ENCODE results near the gene UMODL1. TPM values are rescaled to one million over a fixed set of nuclear protein-coding genes. Genes with fewer than 3 reads are reported as not detected.

UMODL1 gene
- total and polyA plus RNA-seq, 2 experiments from 2014 or later = 0.15 to 0.47 TPM

GRCh38 chr21:42093186-42093585 lies 22.1 kb downstream of the UMODL1 start:
- H3K27ac ChIP-seq = no peak overlapping the region

GRCh38 chr21:42093991-42094421 lies 22.9 kb downstream of the UMODL1 start:
- Histone ChIP-seq H3K79me2 (no peaks in the 10 kb centered on the region), H3K4me1 (ENCODE audit: insufficient read depth) (peaks cover 20% of the 10 kb centered on the region), H4K20me1 (ENCODE audit: insufficient read depth, poor library complexity, severe bottlenecking) (no peaks in the 10 kb centered on the region), H3K27me3 (no peaks in the 10 kb centered on the region), H3K9me2 (replicated peaks; ENCODE audit: insufficient read depth) (no peaks in the 10 kb centered on the region), H3K36me3 (replicated peaks; ENCODE audit: insufficient read depth, low read depth) (no peaks in the 10 kb centered on the region), H3K27ac (peak overlapping the region; percentile 66), H3K4me3 (no peak overlapping the region), H2AFZ (no peak overlapping the region), H3K4me2 (no peak overlapping the region), H3K9me3 (ENCODE audit: low read depth) (no peaks in the 10 kb centered on the region)
- TF ChIP-seq EZH2 (IDR thresholded peaks at IDR 0.05; ENCODE audit: borderline replicate concordance) (no peak), CTCF (IDR thresholded peaks at IDR 0.05; ENCODE audit: poor library complexity) (no peak), EZH2phosphoT487 (IDR thresholded peaks at IDR 0.05; ENCODE audit: low read depth, severe bottlenecking, unreplicated experiment) (no peak)
- WGBS (ENCODE audit: low lambda C conversion rate, missing lambda C conversion rate) = 92% methylated on average over 15 of the region's 15 CpGs
- DNase-seq (ENCODE audit: low spot score) = peak; percentile 55

More at GRCh38 chr21:42093186-42093585, 22.1 kb downstream of the UMODL1 start:
- TF ChIP-seq EZH2phosphoT487 (IDR thresholded peaks at IDR 0.05; ENCODE audit: low read depth, severe bottlenecking, unreplicated experiment) (no peak), CTCF (IDR thresholded peaks at IDR 0.05; ENCODE audit: poor library complexity) (no peak), EZH2 (IDR thresholded peaks at IDR 0.05; ENCODE audit: borderline replicate concordance) (no peak)
- Histone ChIP-seq H4K20me1 (ENCODE audit: insufficient read depth, poor library complexity, severe bottlenecking) (no peaks in the 10 kb centered on the region), H3K9me3 (ENCODE audit: low read depth) (no peaks in the 10 kb centered on the region), H3K4me3 (no peak overlapping the region), H2AFZ (no peak overlapping the region), H3K27me3 (no peaks in the 10 kb centered on the region), H3K4me2 (no peak overlapping the region), H3K4me1 (ENCODE audit: insufficient read depth) (peaks cover 15% of the 10 kb centered on the region), H3K36me3 (replicated peaks; ENCODE audit: insufficient read depth, low read depth) (no peaks in the 10 kb centered on the region), H3K9me2 (replicated peaks; ENCODE audit: insufficient read depth) (no peaks in the 10 kb centered on the region), H3K79me2 (no peaks in the 10 kb centered on the region)
- no peak for DNase-seq (ENCODE audit: low spot score)
- 96% methylated on average over 9 of the region's 9 CpGs for WGBS (ENCODE audit: low lambda C conversion rate, missing lambda C conversion rate)

GRCh38 chr21:42094811-42095210 lies 23.7 kb downstream of the UMODL1 start:
- H3K36me3 ChIP-seq (replicated peaks; ENCODE audit: insufficient read depth, low read depth) = no peaks in the 10 kb centered on the region
- over 99% methylated on average over 6 of the region's 6 CpGs for WGBS (ENCODE audit: low lambda C conversion rate, missing lambda C conversion rate)
- H3K4me2 ChIP-seq = no peak overlapping the region
- H2AFZ ChIP-seq = no peak overlapping the region
- no peak overlapping the region for H3K27ac ChIP-seq
- no peak for DNase-seq (ENCODE audit: low spot score)
- no peak for TF ChIP-seq CTCF (IDR thresholded peaks at IDR 0.05; ENCODE audit: poor library complexity)
- TF ChIP-seq EZH2phosphoT487 (IDR thresholded peaks at IDR 0.05; ENCODE audit: low read depth, severe bottlenecking, unreplicated experiment) = no peak
- TF ChIP-seq EZH2 (IDR thresholded peaks at IDR 0.05; ENCODE audit: borderline replicate concordance) = no peak
- no peaks in the 10 kb centered on the region for H3K27me3 ChIP-seq
- no peaks in the 10 kb centered on the region for H3K9me3 ChIP-seq (ENCODE audit: low read depth)
- no peaks in the 10 kb centered on the region for H3K79me2 ChIP-seq
- no peaks in the 10 kb centered on the region for H3K9me2 ChIP-seq (replicated peaks; ENCODE audit: insufficient read depth)
- no peak overlapping the region for H3K4me3 ChIP-seq
- H3K4me1 ChIP-seq (ENCODE audit: insufficient read depth) = peaks cover 17% of the 10 kb centered on the region
- H4K20me1 ChIP-seq (ENCODE audit: insufficient read depth, poor library complexity, severe bottlenecking) = no peaks in the 10 kb centered on the region

GRCh38 chr21:42095581-42095980 lies 24.5 kb downstream of the UMODL1 start:
- no peaks in the 10 kb centered on the region for H3K9me2 ChIP-seq (replicated peaks; ENCODE audit: insufficient read depth)
- DNase-seq (ENCODE audit: low spot score) = no peak
- H3K27me3 ChIP-seq = no peaks in the 10 kb centered on the region
- no peak overlapping the region for H3K27ac ChIP-seq
- H3K4me1 ChIP-seq (ENCODE audit: insufficient read depth) = peaks cover 17% of the 10 kb centered on the region
- no peaks in the 10 kb centered on the region for H3K36me3 ChIP-seq (replicated peaks; ENCODE audit: insufficient read depth, low read depth)
- no peak overlapping the region for H3K4me3 ChIP-seq
- TF ChIP-seq CTCF (IDR thresholded peaks at IDR 0.05; ENCODE audit: poor library complexity) = no peak
- no peak for TF ChIP-seq EZH2 (IDR thresholded peaks at IDR 0.05; ENCODE audit: borderline replicate concordance)
- TF ChIP-seq EZH2phosphoT487 (IDR thresholded peaks at IDR 0.05; ENCODE audit: low read depth, severe bottlenecking, unreplicated experiment) = no peak
- WGBS (ENCODE audit: low lambda C conversion rate, missing lambda C conversion rate) = 93% methylated on average over 2 of the region's 2 CpGs
- H4K20me1 ChIP-seq (ENCODE audit: insufficient read depth, poor library complexity, severe bottlenecking) = no peaks in the 10 kb centered on the region
- no peaks in the 10 kb centered on the region for H3K9me3 ChIP-seq (ENCODE audit: low read depth)
- H3K79me2 ChIP-seq = no peaks in the 10 kb centered on the region
- H2AFZ ChIP-seq = no peak overlapping the region
- H3K4me2 ChIP-seq = no peak overlapping the region
